NCI-H146 treated with DMSO at 0.1 percent for 48 hours (cell line): ENCODE data around the gene RAB30.
"Not testable (repeated sequence)": the region's sequence is repeated elsewhere in the genome, so short reads cannot be mapped to it uniquely, and the experiment has no call there.

ENCODE experiments used
- DNase-seq: peaks from one replicate; lab custom pipeline; 2025; ENCODE audit not compliant: unreplicated experiment; lab: John Stamatoyannopoulos, UW

The RAB30 gene

GRCh38 chr11:82950502-82950901 lies 121.2 kb downstream of the RAB30 start:
- not testable (repeated sequence) for DNase-seq

- no peak for DNase-seq
Observed at GRCh38 chr11:82949352-82949751, 122.3 kb downstream of the RAB30 start.

- DNase-seq = no peak
Observed at GRCh38 chr11:82945682-82946081, 126.0 kb downstream of the RAB30 start.

GRCh38 chr11:82945041-82945440 lies 126.7 kb downstream of the RAB30 start:
- DNase-seq = not testable (repeated sequence)

GRCh38 chr11:82944198-82944597 lies 127.5 kb downstream of the RAB30 start:
- no peak for DNase-seq

GRCh38 chr11:82943430-82943829 lies 128.3 kb downstream of the RAB30 start:
- not testable (repeated sequence) for DNase-seq

- DNase-seq = no peak
Observed at GRCh38 chr11:82942376-82942775, 129.3 kb downstream of the RAB30 start.

- DNase-seq = no peak
Observed at GRCh38 chr11:82939456-82939855, 132.2 kb downstream of the RAB30 start.

GRCh38 chr11:82937554-82937953 lies 134.1 kb downstream of the RAB30 start:
- DNase-seq = no peak

- no peak for DNase-seq
Observed at GRCh38 chr11:82936261-82936660, 135.4 kb downstream of the RAB30 start.

GRCh38 chr11:82932564-82932963 lies 139.1 kb downstream of the RAB30 start:
- no peak for DNase-seq

GRCh38 chr11:82930734-82931133 lies 141.0 kb downstream of the RAB30 start:
- no peak for DNase-seq

- no peak for DNase-seq
Observed at GRCh38 chr11:82930229-82930628, 141.5 kb downstream of the RAB30 start.

- DNase-seq = no peak
Observed at GRCh38 chr11:82929121-82929520, 142.6 kb downstream of the RAB30 start.

GRCh38 chr11:82927264-82927880 lies 144.3 kb downstream of the RAB30 start:
- peak; percentile 61 for DNase-seq

GRCh38 chr11:82924522-82925224 lies 147.0 kb downstream of the RAB30 start:
- no peak for DNase-seq
